Hematopoietic multipotent progenitor cell treated with erythropoietin and hydrocortisone succinate and interleukin-3 and kit ligand, for 17 days (in vitro differentiated cells): Measurements from ENCODE around the gene EFHD1.

Experiments
- DNase-seq: peaks from one replicate; pipeline ENCODE4 v3.0.0-alpha.2; 2015; ENCODE audit warnings: low spot score

Gene EFHD1, protein sequence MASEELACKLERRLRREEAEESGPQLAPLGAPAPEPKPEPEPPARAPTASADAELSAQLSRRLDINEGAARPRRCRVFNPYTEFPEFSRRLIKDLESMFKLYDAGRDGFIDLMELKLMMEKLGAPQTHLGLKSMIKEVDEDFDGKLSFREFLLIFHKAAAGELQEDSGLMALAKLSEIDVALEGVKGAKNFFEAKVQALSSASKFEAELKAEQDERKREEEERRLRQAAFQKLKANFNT

DNA sequence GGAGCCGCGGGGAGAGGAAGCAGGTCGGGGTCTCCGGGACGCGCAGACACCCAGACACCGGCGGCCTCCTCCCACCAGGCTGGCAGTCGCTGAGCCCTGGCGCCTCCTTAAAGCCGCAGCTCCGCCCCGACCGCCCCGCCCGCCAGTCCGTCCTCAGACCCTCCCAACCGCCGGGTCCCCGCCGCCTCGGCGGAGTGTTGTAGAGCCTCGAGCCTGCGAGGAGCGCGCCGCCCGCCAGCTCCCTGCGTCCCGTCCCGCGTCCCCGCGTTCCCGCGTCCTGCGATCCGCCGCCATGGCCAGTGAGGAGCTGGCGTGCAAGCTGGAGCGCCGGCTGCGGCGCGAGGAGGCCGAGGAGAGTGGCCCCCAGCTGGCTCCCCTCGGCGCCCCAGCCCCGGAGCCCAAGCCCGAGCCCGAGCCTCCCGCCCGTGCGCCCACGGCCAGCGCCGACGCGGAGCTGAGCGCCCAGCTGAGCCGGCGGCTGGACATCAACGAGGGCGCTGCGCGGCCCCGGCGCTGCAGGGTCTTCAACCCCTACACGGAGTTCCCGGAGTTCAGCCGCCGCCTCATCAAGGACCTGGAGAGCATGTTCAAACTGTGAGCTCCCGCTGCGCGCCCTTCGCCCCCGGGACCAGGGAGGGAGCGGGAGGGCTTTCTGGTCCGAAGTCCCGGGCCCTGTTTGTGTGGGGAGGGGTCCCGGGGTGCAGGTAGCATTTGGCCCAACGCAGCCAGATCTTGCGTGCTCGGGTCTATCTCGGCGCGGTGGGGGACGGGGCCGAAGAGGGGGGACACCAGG, at the start of gene EFHD1:
Gene EFHD1, plus strand, starts transcription at position 192 of the 793 bp plus-strand sequence. Its CDS starts 101 bp downstream, at position 293.
- DNase-seq: no peak

DNA sequence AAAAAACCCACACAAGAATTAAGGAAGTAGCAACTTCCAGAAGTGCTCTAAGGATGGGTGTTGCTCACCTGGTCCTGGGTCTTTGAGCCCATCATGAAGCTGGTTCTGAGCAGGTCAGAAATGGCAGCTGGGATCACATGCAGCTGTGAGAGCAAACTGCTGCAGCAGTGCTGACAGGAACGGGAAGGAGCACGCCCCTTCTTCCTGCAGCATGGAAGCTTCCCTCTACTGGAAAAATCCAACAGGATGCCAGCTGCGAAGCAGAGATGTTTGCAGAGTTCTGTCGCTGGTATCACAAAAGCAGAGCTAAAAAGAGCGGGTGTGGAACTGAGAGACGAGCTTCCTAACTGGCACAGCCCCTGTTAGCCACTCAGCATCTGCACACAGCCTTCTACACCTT, 49.2 kb upstream of the EFHD1 start:
- DNase-seq: no peak

DNA sequence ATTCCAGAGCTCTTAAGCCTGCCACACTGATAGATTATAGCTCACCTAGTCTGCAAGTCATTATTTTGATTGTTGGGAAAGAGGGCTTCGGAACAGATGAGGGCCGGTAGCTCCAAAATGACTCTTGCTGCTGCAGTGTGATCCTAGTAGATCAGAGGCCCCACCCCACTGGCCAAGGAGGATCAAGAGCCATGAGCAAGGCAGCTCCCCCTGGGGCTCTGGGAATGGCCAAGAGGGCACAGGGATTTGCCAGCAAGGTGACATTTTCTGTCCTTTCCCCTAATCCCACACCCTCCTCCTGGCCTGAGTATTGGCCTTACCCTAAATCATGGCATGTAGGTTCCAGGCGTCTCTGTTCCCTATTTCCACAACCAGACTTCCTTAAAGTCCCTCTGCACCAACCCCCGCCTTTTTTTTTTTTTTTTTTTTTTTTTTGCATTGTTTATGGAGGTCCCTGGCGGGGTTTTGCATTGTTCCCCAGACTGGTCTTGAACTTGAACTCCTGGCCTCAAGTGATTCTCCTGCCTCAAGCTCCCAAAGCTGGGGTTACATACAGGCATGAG, 46.4 kb upstream of the EFHD1 start:
- no peak for DNase-seq

DNA sequence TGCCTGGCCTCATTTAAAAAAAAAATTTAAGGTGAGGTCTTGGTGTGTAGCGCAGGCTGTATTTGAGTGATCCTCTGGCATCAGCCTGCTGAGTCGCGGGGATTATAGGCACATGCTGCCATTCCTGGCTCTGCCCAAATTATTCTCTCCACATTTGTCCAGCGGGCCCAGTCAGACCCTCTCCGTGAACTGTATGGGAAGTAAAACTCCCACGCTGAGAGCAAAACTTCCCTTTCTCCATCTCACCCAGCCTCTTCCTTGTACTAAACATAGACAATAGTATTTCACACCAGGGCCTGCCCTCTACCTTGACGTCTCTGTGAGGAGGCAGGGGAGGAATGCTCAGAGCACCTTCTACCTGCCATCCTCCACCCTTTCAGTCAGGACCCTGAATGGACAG, 45.9 kb upstream of the EFHD1 start:
- no peak for DNase-seq

DNA sequence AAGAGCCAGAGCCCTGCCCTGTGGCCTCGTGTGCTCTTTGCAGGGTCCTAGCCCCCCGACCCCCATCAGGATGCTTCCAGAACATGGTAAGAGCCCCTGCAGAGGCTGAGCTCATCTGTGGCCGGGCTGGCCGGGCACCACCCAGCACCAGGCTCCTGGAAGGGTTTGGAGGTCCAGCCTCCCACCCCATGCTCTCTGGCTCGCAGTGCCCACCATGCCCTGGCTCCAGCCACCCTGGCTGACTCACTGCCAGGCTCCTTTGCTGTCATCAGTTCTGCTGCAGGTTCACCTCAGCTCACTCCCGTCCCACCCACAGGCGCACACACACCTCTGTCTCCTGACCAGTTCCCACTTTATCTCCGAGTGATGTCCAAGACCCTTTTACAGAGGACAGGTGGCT, 45.4 kb upstream of the EFHD1 start:
- DNase-seq: no peak

DNA sequence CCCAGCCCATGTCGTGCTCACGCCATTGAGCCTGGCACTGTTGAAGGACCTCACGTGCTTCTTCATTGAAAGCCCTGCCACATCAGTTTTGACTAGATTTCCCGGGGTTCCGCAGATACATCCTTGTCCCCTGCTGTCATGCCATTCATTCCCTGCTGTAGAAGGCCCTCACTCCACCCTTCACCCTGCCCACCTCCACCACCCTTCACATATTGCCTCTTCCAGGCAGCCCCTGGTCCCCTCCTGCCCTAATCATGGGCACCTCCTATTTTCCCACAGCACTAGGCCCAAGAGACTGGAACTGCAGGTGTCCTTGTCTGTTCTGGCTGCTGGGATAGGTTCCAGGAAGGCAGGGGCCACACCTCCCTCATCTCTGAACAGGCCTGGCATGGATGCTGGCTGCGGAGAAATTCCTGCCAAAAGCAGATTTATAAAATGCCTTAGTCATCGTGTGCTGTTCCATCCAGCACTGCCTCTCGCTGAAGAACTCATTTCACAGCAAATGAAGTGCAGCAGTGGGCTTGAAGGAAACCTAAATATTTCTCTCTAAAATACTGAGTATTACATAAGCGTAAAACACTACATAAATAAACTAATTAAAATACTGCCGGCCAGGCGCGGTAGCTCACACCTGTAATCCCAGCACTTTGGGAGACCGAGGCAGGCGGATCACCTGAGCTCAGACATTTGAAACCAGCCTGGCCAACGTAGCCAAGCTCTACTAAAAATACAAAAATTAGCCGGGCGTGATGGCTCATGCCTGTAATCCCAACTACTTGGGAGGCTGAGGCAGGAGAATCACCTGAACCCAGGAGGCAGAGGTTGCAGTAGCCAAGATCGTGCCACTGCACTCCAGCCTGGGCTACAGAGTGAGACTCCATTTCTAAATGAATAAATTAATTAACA, 44.5 kb upstream of the EFHD1 start:
- DNase-seq: no peak

DNA sequence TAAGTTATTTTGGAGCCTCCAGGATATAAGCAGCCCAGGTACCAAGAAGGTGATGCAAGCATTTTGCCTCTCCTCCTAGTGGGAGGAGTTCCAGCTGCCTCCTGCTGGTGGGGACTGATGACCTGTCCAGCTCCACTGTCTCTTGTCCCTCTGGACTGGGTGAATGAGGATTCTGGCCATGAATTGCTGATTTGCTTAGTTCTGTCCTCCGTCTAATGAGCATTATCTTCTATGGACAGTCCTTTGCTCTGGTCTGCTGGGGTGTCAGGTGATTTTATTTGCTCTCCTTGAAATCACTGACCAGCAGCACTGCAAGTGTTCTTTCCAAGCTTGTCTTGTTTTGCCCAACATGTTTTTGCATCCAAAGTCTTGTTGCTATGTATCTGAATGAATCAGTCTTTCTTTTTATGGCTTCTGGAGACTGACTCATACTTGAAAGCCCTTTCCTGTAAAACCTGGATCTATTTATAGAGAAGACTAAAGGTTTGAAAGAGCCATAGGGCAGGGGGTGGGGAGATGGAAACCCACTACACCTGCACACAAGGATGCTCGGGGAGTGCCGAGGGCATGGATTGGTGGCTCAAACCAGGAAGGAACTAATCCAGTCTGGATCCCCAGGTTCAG, 40.5 kb upstream of the EFHD1 start:
- DNase-seq: peak; percentile 45

DNA sequence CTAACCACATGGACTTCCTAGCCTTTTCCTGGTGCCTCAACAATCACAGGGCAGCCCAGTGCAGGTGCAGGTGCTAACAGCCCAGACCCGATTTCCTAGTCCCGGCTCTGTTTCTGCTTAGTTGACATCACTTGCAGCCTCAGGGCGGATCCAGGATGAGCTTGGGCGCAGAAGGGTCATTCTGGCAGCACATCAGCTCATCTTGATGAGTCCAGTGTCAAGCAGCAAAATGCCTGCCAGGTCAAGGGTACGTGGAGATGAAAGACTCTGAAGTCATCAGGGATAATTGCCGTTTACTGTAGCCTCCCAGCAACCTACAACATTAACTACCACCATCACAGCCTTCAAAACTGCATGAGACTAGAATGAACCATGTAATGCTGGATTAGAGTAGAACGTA, 39.4 kb upstream of the EFHD1 start:
- no peak for DNase-seq

DNA sequence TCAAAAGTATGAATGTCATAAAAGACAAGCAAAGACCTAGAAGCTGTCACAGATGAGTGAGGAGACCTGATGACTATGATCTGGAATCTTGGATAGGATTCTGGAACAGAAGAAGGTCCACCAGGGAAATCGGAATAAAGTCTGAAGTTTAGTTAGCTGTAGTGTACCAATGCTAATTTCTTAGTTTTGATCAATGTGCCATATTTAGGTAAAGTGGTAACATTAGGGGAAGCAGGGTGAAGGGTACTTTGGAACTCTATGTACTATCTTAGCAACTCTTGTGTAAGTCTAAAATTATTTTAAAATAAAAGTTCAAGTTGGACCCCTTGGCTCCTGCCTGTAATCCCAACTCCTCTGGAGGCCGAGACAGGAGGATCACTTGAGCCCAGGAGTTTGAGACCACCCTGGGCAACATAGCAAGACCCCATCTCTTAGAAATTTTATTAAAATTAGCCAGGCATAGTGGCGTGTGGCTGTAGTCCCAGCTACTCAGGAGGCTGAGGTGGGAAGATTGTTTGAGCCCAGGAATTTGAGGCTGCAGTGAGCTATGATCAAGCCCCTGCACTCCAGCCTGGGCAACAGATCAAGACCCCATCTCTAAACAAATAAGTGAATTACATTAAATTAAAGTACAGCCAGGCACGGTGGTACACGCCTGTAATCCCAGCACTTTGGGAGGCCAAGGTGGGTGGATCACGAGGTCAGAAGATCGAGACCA, 35.9 kb upstream of the EFHD1 start:
- no peak for DNase-seq

DNA sequence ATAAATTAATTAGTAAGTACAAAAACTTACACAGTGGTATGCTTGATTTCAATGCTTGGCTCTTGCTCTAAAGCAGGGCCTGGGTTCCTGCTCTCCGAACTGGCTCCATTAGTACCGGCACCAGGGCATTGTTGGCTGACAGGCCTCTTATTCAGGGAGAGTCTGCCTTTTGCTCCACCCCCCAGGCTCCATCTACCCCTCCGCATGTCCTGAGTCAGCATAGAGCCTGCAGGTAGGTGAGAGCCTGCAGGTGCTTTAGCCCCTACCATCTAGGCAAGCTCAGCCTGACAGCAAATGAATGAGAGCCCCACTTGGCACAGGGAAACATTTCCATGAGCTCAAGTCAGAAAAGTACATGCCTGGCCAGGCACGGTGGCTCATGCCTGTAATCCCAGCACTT, 35.1 kb upstream of the EFHD1 start:
- no peak for DNase-seq

DNA sequence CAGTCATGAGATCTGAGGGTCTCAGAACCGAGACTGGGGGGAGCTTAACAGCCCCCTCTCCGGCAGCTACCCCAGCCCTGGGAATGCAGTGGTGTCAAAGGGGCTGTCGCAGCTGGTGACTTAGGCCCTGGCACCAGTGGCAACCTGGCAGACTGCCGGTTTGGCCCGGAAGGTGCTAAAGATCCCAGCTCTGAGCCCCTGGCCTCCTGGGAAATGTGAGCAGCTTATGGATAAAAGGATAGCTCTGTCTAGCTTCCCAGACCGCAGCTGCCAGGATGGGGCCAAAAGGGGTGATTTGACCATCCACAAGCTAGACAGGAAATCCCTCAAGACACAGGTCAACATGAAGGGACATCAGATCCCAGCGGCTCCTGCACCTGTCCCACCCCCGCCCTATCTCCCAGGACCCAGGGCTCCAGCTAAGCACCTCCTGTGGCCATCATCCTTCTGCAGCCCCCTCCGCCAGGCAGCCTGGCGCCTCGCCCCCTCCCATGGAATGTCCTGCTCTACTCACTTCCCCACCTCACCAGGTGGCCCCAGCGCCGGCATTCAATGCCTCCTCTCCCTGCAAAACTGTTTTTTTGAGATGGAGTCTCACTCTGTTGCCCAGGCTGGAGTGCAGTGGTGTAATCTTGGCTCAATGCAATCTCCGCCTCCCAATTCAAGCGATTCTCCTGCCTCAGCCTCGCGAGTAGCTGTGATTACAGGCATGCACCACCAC, 33.2 kb upstream of the EFHD1 start:
- no peak for DNase-seq

DNA sequence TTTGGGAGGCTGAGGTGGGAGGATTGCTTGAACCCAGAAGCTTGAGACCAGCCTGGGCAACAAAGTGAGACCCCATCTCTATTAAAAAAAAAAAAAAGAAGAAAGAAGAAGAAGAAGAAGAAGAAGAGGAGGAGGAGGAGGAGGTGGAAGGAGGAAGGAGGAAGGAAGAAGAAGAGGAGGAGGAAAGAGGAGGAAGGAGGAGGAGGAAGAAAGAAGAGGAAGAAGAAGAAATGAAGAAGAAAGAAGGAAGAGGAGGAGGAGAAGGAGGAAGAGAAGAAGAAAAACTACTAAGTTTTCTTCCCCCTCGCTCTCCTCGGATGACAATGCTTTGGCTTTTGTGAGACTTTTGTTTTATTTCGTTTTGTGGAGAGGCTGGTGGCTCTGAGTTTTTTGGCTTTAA, 30.1 kb upstream of the EFHD1 start:
- no peak for DNase-seq

DNA sequence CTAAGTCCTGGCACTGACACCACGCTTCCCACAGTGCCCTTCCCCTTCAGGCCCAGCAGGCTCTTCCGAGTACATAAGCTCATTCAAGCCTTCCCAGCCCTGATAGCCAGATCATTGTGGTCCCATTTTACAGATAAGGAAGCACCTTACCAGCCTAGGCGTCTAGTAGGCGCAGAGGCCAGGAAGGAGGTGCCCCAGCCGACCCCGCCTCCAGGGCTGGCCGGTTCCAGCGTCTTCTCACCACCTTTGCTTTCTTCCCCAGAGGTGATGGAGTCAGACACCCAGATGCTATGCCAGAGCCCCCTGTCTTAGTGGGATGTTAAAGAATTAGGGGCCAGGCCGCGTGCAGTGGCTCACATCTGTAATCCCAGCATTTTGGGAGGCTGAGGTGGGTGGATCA, 28.9 kb upstream of the EFHD1 start:
- DNase-seq: no peak

DNA sequence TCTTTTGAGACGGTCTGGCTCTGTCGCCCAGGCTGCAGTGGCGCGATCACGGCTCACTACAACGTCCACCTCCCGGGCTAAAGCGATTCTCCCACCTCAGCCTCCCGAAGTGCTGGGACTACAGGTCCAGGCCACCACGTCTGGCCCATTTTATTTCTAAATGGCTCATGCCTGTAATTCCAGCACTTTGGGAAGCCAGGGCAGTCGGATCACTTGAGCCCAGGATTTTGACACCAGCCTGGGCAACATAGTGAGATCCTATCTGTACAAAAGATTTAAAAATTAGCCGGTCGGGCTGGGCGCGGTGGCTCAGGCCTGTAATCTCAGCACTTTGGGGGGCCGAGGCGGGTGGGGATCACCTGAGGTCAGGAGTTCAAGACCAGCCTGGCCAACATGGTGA, 26.4 kb upstream of the EFHD1 start:
- DNase-seq: no peak

DNA sequence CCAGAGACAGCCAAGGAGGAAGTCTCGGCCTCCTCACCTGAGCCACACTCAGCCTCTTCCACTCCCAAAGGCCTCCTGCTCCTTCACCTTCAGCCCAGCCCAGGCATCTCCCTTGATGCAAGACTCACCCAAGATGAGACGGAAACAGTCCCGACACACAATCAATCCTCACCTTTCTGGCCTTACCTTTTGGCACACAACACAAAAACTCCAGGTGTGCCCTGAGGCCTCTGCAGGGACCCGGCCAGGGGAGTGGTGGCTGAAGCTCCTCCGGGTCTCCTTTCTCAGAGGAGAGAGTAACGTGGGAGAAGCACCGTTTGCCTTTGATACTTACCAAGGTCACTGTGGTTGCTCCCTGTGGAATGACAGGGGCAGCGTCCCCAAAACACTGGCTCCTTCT, 23.8 kb upstream of the EFHD1 start:
- DNase-seq: no peak

DNA sequence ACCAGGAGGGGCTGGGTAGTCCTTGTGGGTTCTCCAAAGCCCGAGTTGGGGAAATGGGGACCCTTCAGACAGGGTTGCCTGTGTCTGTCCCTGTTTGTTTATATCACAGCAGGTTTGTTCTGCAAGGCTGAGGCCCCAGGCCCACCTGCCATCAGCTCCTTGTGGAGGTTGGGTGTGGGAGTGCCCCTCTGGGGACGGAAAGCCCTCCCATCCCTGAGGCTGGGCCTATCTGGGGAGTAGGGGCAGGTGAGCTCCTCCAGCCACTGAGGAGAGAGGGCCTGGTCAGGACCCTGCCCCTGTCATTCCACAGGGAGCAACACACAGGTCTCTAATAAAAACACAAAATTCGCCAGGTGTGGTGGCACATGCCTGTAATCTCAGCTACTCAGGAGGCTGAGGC, 23.3 kb upstream of the EFHD1 start:
- DNase-seq: no peak

DNA sequence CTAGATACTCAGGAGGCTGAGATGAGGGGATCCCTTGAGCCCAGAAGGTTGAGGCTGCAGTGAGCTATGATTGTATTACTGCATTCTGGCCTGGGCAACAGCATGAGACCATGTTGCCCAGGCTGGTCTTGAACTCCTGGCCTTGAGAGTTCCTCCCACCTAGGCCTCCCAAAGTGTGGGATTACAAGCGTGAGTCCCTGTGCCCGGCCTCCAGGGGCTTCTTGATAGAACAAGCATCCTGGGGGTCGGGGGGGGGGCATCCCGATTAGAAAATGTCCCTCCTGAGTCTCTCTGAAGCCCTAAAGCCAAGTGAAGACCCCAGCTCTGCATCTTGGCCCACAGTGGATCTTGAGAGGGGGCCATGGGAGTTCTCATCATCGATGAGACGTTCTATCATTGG, 22.3 kb upstream of the EFHD1 start:
- no peak for DNase-seq

DNA sequence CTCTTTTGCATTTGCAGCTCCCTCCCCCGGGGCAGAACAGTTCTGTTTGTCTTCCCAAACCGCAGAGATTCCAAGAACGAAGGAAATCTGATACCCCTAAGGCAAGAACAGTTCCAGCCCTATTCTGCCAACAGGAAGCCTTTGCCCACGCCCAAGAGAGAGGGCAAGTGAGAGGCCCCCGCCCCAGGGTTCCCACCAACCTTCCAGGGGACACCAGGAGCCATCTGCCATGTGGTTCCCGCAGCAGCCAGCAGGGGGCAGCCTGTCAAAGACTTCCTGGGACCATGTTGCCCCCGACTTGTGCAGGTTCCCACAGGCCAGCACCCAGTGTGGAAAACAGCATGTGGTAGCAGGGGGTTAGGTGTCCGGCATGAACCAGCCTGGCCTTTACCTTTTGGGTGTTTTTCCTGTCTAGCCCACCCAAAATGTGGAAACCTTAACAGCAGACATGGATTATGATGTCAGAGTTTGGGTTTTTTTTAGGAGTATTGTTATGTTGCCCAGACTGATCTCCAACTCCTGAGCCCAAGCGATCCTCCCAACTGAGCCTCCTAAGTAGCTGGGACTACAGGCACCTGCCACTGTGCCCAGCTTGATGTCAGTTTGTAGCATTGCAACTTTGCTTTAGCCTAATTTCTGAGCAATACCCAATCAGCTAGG, 21.7 kb upstream of the EFHD1 start:
- DNase-seq: peak; percentile 70

DNA sequence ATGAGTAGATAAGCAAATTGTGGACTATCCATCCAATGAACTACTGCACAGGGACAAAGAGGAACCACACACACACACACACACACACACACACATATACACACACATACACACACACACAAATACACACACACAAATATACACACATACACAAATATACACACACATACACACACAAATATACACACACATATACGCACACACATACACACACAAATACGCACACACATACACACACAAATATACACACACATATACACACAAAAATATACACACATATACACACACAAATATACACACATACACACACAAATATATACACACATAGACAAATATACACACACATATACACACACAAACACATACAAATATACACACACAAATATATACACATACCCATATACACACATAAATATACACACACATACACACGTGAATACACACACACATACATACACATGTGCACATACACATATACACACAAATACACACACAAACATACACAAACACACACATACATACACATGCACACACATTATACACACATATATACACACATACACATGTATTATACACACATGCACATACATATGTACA, 19.8 kb upstream of the EFHD1 start:
- no peak for DNase-seq

DNA sequence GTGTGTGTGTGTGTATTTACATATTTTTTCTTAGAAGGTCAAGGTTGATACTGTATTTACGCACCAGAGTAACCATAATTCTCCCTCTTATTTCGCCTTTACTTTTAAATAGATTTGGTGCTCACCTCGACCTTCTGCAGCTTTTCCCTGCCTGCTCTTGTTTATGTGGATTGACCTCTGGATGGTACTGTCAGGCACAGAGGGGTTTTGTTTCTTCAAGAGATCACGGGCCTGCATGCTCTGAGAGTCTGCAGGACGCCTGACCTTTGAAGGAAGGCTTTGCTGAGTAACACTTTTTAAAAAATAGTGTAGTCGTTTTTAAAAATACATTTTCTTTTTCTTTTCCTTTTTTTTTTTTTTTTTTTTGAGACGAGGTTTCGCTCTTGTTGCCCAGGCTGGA, 18.1 kb upstream of the EFHD1 start:
- DNase-seq: no peak
